ENCODE results near the gene GCLC.

Gene GCLC

DNA sequence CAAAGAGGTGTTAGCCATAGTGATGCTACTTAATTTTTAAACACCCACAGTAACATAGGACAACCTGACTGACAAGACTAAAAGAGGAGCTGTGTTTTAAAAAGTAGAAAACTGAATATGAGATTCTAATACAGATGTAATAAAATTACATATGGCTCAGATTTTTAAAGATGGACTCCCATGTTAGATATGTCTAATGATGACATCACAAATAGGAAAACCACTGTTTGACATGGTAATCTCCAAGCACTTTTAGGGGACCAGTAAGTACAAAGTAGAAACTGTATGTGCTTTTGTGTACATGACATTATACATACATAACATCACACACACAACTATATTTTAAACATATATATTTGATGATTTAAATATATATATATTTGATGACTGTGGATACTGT is 16.8 kb downstream of the GCLC start:
- ChIA-PET POLR2A (no interaction called here), CTCF (no interaction called here)
- Histone ChIP-seq H3K36me3 (ENCODE audit: control insufficient read depth in 4 of 4, insufficient read depth in 4 of 4, low read length in 3 of 4) (peaks cover 0 to 4% (median 0%) of the 10 kb centered on the region in 4 experiments), H3K4me1 (ENCODE audit: control extremely low read depth in 1 of 4, control insufficient read depth in 4 of 4, insufficient read depth in 4 of 4, low read length in 3 of 4) (peaks cover under 1 to 25% (median 16%) of the 10 kb centered on the region in 4 experiments), H3K9me3 (ENCODE audit: control extremely low read depth in 1 of 5, control insufficient read depth in 4 of 5, insufficient read depth in 2 of 5, low read depth in 1 of 5, low read length in 4 of 5) (no peaks in the 10 kb centered on the region), H3K4me3 (ENCODE audit: control insufficient read depth in 1 of 7, extremely low read depth in 1 of 7, insufficient read depth in 4 of 7, low read depth in 2 of 7, low read length in 6 of 7) (no peak overlapping the region), H3K27ac (ENCODE audit: insufficient read depth in 1 of 2, low read depth in 1 of 2, low read length in 2 of 2, poor library complexity in 1 of 2, severe bottlenecking in 2 of 2) (no peak overlapping the region), H3K27me3 (replicated peaks in 2 of 5; ENCODE audit: control insufficient read depth in 4 of 5, insufficient read depth in 5 of 5, low read length in 4 of 5) (no peaks in the 10 kb centered on the region)
- no peak for DNase-seq

DNA sequence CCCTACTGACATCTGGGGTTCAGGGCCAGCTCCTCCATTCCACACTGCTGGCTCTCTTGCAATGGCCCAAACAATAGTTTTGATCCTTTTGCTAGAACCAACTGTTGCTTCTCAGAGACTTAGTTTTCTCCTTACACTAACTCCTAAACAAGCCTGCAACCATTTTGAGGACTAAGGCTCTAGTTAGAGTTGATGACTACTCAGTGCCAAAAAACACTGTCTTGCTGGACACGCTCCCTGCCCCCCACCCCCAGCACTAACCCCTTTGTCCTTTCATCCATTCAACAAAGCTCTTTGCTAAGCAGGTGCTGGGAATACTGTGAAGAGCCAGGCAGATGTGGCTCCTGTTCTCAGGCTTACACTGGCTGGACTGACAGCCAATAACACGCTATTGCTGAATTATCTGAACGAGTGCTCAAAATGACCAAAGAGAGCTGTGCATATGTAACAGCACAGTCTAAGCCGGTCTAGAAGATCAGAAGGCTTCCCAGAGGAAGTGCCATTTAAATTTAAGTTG is 17.6 kb downstream of the GCLC start:
- Histone ChIP-seq H3K9me3 (ENCODE audit: control extremely low read depth in 1 of 5, control insufficient read depth in 4 of 5, insufficient read depth in 2 of 5, low read depth in 1 of 5, low read length in 4 of 5) (no peaks in the 10 kb centered on the region), H3K4me3 (ENCODE audit: control insufficient read depth in 1 of 7, extremely low read depth in 1 of 7, insufficient read depth in 4 of 7, low read depth in 2 of 7, low read length in 6 of 7) (no peak overlapping the region), H3K27ac (ENCODE audit: insufficient read depth in 1 of 2, low read depth in 1 of 2, low read length in 2 of 2, poor library complexity in 1 of 2, severe bottlenecking in 2 of 2) (no peak overlapping the region), H3K36me3 (ENCODE audit: control insufficient read depth in 4 of 4, insufficient read depth in 4 of 4, low read length in 3 of 4) (peaks cover 0 to 6% (median 0%) of the 10 kb centered on the region in 4 experiments), H3K27me3 (replicated peaks in 2 of 5; ENCODE audit: control insufficient read depth in 4 of 5, insufficient read depth in 5 of 5, low read length in 4 of 5) (no peaks in the 10 kb centered on the region), H3K4me1 (ENCODE audit: control extremely low read depth in 1 of 4, control insufficient read depth in 4 of 4, insufficient read depth in 4 of 4, low read length in 3 of 4) (peaks cover 0 to 17% (median 11%) of the 10 kb centered on the region in 4 experiments)
- no peak for DNase-seq
- CTCF ChIA-PET: no interaction called here
- WGBS (ENCODE audit: insufficient coverage): 100% methylated on average over 3 of the region's 4 CpGs
- POLR2A ChIA-PET: no interaction called here

DNA sequence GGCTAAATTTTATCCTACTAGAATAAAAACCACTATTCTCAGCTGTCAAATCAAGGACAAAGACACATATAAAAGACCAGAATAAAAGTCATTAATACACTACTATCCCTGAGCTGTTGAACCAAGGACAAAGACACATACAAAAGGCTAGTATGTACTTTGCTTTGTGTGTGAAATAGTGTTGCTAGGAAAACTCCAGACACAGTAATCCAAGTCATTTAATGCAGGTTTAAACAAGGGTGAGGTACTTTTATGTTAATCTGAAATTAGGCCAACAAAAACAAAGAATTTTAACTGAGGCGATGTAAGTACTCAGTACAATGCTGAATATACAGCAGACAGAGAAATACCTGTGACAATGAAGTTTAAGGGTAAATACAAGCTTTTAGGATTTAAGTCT is 18.9 kb downstream of the GCLC start:
- Histone ChIP-seq H3K4me1 (ENCODE audit: control extremely low read depth in 1 of 4, control insufficient read depth in 4 of 4, insufficient read depth in 4 of 4, low read length in 3 of 4) (peaks cover 0 to 9% (median under 1%) of the 10 kb centered on the region in 4 experiments), H3K9me3 (ENCODE audit: control extremely low read depth in 1 of 5, control insufficient read depth in 4 of 5, insufficient read depth in 2 of 5, low read depth in 1 of 5, low read length in 4 of 5) (no peaks in the 10 kb centered on the region), H3K27ac (ENCODE audit: insufficient read depth in 1 of 2, low read depth in 1 of 2, low read length in 2 of 2, poor library complexity in 1 of 2, severe bottlenecking in 2 of 2) (no peak overlapping the region), H3K36me3 (ENCODE audit: control insufficient read depth in 4 of 4, insufficient read depth in 4 of 4, low read length in 3 of 4) (peaks cover 0 to 8% (median under 1%) of the 10 kb centered on the region in 4 experiments), H3K4me3 (ENCODE audit: control insufficient read depth in 1 of 7, extremely low read depth in 1 of 7, insufficient read depth in 4 of 7, low read depth in 2 of 7, low read length in 6 of 7) (no peak overlapping the region), H3K27me3 (replicated peaks in 2 of 5; ENCODE audit: control insufficient read depth in 4 of 5, insufficient read depth in 5 of 5, low read length in 4 of 5) (no peaks in the 10 kb centered on the region)
- POLR2A ChIA-PET: no interaction called here
- DNase-seq: no peak
- WGBS (ENCODE audit: insufficient coverage): no CpG with 5 or more reads among the region's 1 CpG
- CTCF ChIA-PET: interaction anchor here (1.0 to 2.2 kb wide), 2 partner anchors 19 to 33 kb away, joined by 3 to 6 read pairs; partner anchors contain the start of gene GCLC

DNA sequence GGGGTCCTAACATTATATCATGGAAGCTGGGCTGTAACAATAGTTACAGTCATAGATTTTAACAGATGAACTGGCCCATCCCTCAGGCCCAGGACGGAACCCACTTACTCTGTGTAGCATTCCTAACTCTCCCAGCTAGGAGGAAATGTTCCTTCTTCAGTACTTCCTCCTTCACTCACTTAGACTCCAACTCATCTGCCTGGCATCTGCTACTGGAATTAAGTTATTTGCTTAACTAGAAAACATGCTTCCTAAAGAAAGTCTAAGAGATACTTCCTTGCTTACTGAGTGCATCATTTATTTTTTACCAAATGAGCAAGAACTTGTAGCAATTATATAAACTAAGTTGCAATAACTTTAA is 20.5 kb downstream of the GCLC start:
- ChIA-PET POLR2A (no interaction called here), CTCF (interaction anchor here (1.1 to 2.2 kb wide), 5 partner anchors 11 to 31 kb away, joined by 3 to 6 read pairs (median 4); no protein-coding TSS in a partner anchor)
- no peak overlapping the region for H3K4me3 ChIP-seq (ENCODE audit: control insufficient read depth in 1 of 7, extremely low read depth in 1 of 7, insufficient read depth in 4 of 7, low read depth in 2 of 7, low read length in 6 of 7)
- peaks cover 2 to 16% (median 7%) of the 10 kb centered on the region in 4 experiments for H3K36me3 ChIP-seq (ENCODE audit: control insufficient read depth in 4 of 4, insufficient read depth in 4 of 4, low read length in 3 of 4)
- peaks cover 0 to 9% (median 0%) of the 10 kb centered on the region in 4 experiments for H3K4me1 ChIP-seq (ENCODE audit: control extremely low read depth in 1 of 4, control insufficient read depth in 4 of 4, insufficient read depth in 4 of 4, low read length in 3 of 4)
- WGBS (ENCODE audit: insufficient coverage): no CpG with 5 or more reads among the region's 1 CpG
- no peaks in the 10 kb centered on the region for H3K9me3 ChIP-seq (ENCODE audit: control extremely low read depth in 1 of 5, control insufficient read depth in 4 of 5, insufficient read depth in 2 of 5, low read depth in 1 of 5, low read length in 4 of 5)
- no peak overlapping the region for H3K27ac ChIP-seq (ENCODE audit: insufficient read depth in 1 of 2, low read depth in 1 of 2, low read length in 2 of 2, poor library complexity in 1 of 2, severe bottlenecking in 2 of 2)
- H3K27me3 ChIP-seq (replicated peaks in 2 of 5; ENCODE audit: control insufficient read depth in 4 of 5, insufficient read depth in 5 of 5, low read length in 4 of 5): no peaks in the 10 kb centered on the region
- DNase-seq: no peak

DNA sequence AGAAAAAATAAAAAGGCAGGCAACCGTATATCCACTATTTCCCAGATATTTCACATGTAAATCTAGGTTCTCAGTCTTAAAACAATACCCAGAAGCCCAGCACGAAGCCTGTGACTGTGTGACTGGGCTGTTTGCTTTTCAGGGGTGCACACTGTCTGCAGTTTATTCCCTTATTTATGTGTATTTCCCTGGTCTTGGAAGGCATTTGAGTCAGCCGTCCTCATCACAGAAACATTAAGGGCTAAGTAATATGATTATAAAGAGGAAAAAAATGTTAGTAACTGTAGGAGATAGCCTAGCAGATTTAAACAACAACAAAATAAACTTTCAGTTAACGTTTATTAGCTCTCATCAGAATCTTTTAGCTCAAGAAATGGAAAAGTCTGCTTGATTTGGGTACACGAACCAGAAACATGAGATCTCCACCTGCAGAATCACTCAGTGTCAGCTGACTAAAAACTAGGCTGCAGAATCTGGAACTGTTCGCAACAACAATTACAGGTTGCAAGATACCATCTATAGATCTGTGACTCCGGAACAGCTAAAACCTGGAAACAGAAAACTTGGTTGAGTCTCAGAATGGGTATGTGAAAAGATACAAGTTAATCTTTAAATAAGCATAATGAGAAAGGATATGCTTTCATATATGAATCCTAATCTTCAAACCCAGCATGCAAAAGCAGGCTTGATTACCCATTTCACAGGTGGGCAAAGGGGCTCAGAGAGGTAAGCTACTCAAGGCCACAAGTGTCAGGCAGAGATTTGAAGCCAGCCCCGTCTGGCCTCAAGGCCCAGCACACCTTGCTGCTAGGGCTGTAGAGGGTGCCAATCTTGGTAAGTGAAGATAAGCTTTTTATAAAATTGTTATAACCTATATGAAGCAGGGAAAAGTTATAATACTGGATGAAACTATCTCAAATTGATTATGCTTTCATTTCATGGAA is 21.1 kb downstream of the GCLC start:
- no peak for DNase-seq
- no peak overlapping the region for H3K27ac ChIP-seq (ENCODE audit: insufficient read depth in 1 of 2, low read depth in 1 of 2, low read length in 2 of 2, poor library complexity in 1 of 2, severe bottlenecking in 2 of 2)
- POLR2A ChIA-PET: no interaction called here
- peaks cover 0 to 9% (median 0%) of the 10 kb centered on the region in 4 experiments for H3K4me1 ChIP-seq (ENCODE audit: control extremely low read depth in 1 of 4, control insufficient read depth in 4 of 4, insufficient read depth in 4 of 4, low read length in 3 of 4)
- H3K9me3 ChIP-seq (ENCODE audit: control extremely low read depth in 1 of 5, control insufficient read depth in 4 of 5, insufficient read depth in 2 of 5, low read depth in 1 of 5, low read length in 4 of 5): no peaks in the 10 kb centered on the region
- WGBS (ENCODE audit: insufficient coverage): 97% methylated on average over 5 of the region's 8 CpGs
- H3K4me3 ChIP-seq (ENCODE audit: control insufficient read depth in 1 of 7, extremely low read depth in 1 of 7, insufficient read depth in 4 of 7, low read depth in 2 of 7, low read length in 6 of 7): no peak overlapping the region
- peaks cover 2 to 18% (median 11%) of the 10 kb centered on the region in 4 experiments for H3K36me3 ChIP-seq (ENCODE audit: control insufficient read depth in 4 of 4, insufficient read depth in 4 of 4, low read length in 3 of 4)
- H3K27me3 ChIP-seq (replicated peaks in 2 of 5; ENCODE audit: control insufficient read depth in 4 of 5, insufficient read depth in 5 of 5, low read length in 4 of 5): no peaks in the 10 kb centered on the region
- CTCF ChIA-PET: interaction anchor here (1.1 to 2.2 kb wide), 5 partner anchors 11 to 30 kb away, joined by 3 to 6 read pairs (median 4); no protein-coding TSS in a partner anchor

DNA sequence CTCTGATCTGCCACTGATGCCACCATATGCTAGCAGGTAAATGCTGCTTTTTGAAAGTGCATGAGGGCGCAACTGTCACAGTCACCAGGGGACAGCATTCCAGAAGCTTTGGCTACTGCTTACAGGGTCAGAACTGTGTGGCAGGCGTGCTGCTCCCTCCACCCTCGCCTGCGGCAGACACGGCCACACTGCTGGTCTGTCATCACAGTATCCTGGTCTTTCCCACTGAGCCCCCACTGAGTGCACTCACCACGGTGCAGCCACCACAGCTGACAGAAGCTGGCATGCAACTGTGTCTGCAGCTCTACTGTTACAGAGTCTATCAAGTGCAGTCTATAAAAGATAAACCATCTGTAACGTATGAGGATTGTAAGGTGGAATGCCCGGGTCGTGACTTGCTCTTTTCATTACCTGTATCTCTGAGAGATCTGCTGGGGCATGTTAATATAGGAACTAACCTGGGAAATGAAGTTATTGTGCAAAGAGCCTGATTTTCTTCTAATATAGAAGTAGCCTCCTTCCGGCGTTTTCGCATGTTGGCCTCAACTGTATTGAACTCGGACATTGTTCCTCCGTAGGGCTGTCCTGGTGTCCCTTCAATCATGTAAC is 24.5 kb downstream of the GCLC start:
- H3K4me1 ChIP-seq (ENCODE audit: control extremely low read depth in 1 of 4, control insufficient read depth in 4 of 4, insufficient read depth in 4 of 4, low read length in 3 of 4): no peaks in the 10 kb centered on the region
- H3K27me3 ChIP-seq (replicated peaks in 2 of 5; ENCODE audit: control insufficient read depth in 4 of 5, insufficient read depth in 5 of 5, low read length in 4 of 5): no peaks in the 10 kb centered on the region
- H3K27ac ChIP-seq (ENCODE audit: insufficient read depth in 1 of 2, low read depth in 1 of 2, low read length in 2 of 2, poor library complexity in 1 of 2, severe bottlenecking in 2 of 2): no peak overlapping the region
- CTCF ChIA-PET: interaction anchor here (0.7 to 1.8 kb wide), 3 partner anchors 10 to 27 kb away, joined by 3 to 4 read pairs (median 4); no protein-coding TSS in a partner anchor
- DNase-seq: no peak
- POLR2A ChIA-PET: no interaction called here
- 92% methylated on average over 12 of the region's 14 CpGs for WGBS (ENCODE audit: insufficient coverage)
- H3K4me3 ChIP-seq (ENCODE audit: control insufficient read depth in 1 of 7, extremely low read depth in 1 of 7, insufficient read depth in 4 of 7, low read depth in 2 of 7, low read length in 6 of 7): no peak overlapping the region
- H3K36me3 ChIP-seq (ENCODE audit: control insufficient read depth in 4 of 4, insufficient read depth in 4 of 4, low read length in 3 of 4): peaks cover 5 to 35% (median 15%) of the 10 kb centered on the region in 4 experiments
- no peaks in the 10 kb centered on the region for H3K9me3 ChIP-seq (ENCODE audit: control extremely low read depth in 1 of 5, control insufficient read depth in 4 of 5, insufficient read depth in 2 of 5, low read depth in 1 of 5, low read length in 4 of 5)

Data from common myeloid progenitor, CD34-positive (primary cell).